GM21423 (cell line): ENCODE data around the gene CFH.
"Not testable (repeated sequence)": the region's sequence is repeated elsewhere in the genome, so short reads cannot be mapped to it uniquely, and the experiment has no call there.

Experiments
- ATAC-seq: cut with Tn5 transposase; IDR thresholded peaks from one replicate; pipeline ENCODE4 v1.9.1; 2021; ENCODE audit warnings: mild to moderate bottlenecking, moderate library complexity; ENCODE audit not compliant: unreplicated experiment

Gene CFH

DNA sequence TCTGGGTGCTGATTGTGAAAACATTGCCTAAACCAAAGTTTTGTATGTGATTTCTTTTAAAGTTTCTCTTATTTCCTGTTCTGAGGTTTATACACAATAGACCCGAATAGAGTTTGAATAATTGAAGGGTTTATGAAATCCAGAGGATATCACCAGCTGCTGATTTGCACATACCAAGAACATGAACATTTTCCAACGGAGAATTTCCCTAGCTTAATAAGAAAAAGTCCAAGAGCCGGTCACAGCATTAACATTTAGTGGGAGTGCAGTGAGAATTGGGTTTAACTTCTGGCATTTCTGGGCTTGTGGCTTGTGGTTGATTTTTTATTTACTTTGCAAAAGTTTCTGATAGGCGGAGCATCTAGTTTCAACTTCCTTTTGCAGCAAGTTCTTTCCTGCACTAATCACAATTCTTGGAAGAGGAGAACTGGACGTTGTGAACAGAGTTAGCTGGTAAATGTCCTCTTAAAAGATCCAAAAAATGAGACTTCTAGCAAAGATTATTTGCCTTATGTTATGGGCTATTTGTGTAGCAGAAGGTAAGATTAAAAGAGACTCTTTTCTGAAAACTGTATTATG, at the start of gene CFH:
Gene CFH (plus strand): TSS at position 407 of the 579 bp plus-strand sequence. CDS start 75 bp downstream, at position 482.
- ATAC-seq = no peak

DNA sequence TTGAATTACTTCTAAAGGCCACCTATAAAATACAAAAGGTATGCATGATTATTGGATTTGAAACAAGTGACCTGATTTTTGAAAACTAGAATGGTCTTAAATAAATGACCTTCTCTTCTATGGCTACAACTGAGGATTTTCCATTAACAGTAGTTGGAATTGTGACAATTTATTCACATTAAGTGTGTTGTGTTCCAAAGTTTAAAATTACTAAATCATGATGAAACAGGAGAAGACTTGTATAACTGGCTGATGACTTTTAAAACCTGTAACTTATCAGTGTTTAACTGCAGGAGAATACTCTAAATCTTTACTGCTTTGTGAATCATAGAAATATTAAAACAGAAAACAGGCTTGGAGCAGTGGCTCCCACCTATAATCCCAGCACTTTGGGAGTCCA, 48.2 kb upstream of the CFH start:
- ATAC-seq = no peak

DNA sequence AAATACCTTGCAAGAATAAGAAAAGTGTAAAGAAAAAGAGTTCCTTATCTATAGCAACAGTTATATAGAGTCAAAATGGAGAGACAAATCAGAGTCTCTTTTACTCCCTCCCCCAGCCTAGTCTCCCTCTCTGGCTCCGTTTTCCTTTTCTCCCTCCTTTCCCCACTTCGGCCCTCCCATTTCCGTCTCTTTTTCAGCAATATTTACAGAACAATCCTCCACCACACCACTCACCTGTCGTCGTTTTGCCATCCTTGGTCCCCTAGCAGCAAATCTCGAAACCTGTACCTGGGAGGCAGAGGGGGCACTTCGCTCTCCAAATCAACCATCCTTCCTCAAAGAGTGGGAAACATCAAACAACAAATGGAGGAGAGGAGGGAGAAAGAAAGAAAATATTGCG, 43.9 kb upstream of the CFH start:
- ATAC-seq = no peak

DNA sequence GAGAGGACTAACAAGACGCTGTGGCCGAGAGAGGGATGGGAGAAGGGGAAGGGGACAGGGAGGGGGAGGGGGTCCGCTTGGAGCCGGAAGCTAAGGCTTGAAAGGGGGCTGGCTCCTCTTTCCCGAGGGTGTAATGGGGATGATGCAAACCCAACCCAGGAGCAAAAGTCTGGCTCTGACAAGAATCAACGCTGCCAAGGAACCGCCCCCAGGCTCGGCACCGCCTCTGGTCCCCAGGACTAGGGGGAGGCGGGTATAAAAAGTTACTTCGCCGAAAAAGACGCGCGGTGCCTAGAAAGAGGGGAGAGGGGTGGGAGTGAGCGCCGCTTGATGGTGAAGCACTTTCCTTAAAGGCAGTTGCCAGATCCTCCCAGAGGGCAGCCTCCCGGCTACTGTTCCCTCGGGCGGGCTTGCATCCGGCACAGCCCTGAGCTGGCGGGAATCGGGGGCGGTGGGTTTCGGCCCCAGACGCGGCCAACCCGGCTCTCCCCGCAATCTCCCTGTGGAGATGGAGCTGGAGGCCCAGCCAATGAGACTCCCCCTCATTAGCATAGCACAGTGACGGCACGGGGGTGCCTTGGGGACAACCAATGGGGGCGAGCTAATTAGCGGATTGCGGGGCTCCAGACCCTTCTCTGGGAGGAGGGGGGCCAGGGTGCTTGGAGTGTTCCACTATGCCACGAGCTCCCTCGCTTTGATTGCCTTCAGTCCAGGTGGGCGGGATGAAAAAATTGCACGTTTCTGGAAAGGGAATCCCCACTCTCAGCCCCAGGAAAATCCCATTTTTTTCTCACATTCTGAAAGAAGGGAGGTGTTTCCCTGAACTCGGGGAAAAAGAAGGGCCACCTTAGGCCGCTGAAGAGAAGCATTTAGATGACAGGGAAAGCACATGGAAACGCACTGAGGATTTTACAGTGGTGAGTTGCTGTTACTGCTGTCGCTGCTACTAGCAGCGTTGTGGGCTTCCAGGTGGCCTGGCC, 43.2 kb upstream of the CFH start, which contains the start of gene KCNT2:
Gene KCNT2 (minus strand): TSS at position 51 of the 980 bp plus-strand sequence. CDS start 131 bp downstream, outside the sequence.
- ATAC-seq = peak; percentile 56

DNA sequence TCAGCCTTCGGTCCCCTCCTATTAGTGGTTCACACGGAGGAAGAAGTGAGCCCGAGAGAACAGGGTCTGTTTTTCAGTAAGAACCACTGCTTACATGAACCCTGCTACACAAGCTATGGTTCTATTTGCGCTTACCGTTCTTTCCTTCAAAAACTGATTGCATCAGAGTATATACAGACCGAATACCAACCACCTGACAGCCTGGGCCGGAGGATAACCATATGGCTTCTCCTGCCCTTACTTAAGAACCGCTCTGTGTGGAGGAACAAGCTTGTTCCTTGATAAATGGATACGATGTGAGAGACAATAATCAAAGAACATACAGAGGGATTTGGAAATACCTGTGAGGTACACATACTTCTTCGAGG, 42.5 kb upstream of the CFH start:
- ATAC-seq = no peak

DNA sequence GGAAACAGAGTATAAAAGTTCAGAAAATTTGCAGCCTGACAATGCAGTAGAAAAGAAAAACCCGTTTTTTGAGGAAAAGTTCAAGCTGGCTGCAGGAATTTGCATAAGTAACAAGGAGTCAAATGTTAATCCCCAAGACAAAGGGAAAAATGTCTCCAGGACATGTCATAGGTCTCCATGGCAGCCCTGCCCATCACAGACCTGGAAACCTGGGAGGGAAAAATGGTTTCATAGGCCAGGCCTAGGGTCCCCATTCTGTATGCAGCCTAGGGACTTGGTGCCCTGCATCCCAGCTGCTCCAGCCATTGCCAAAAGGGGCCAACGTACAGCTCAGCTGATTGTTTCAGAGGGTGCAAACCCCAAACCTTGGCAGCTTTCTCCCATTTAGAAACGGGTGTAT, 40.0 kb upstream of the CFH start:
- no peak for ATAC-seq

DNA sequence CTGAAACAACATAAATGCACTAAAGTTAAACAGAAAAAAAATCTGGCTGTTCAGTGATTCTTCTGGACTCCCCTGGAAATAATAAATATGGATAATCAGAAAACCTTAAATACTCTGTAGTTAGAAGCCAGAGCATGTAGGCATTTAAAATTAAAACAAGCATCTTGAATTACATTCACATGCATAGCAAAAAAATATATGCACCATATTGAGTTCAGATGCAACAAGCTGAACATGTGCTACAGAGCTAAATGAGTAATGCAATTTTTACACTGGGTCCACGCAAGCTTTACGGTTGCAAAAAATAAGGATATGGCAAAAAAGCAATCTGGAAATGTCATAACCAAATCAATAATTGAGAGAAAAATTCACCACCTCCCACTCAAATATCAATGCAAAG, 32.1 kb upstream of the CFH start:
- ATAC-seq = no peak

DNA sequence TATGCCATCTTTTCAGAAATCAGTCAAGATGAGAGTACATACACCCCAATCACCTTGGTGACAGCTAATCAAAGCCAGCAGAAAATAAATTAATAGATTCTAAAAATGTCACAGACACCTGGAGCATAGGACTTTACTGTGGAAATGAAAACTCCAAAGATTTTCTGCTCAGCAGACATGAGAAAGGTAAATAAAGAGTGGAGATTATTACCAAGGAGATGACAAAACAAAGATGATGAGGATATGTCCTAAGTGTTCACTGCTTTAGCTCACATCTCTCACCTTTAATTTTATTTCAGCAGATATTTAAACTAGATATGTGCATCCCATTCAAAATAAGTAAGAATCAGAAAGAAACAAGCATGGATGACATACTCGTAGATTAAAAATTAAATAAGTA, 28.8 kb upstream of the CFH start:
- no peak for ATAC-seq

DNA sequence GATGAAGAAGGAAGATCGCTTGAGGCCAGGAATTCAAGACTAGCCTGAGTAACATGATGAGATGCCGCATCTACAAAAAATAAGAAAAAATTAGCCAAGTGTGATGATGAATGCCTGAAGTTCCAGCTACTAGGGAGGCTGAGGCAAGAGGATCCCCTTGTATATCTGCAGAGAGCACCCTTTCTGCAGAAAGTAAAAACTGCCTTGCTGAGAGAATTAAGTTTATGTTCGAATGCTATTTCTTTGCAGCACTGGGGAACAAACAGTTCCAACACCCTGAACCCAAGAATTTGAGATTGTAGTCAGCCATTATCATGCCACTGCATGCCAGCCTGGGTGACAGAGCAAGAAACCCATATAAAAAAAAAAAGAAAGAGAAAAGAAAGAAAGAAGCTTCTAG, 23.0 kb upstream of the CFH start:
- no peak for ATAC-seq

DNA sequence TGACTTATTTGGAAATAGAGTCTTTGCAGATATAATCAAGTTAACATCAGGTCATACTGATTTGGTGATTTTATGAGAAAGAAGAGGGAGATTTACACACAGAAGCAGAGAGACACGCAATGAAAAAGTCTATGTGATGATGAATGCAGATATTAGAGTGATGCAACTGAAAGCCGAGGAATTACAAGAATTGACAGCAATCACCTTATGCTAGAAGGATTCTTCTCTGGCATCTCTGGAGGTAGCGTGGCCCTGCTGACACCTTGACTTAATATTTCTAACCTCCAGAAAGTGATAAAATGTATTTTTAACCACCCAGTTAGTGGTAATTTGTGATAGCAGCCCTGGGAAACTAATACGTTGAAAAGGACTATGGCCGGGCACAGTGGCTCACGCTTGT, 14.2 kb upstream of the CFH start:
- no peak for ATAC-seq

DNA sequence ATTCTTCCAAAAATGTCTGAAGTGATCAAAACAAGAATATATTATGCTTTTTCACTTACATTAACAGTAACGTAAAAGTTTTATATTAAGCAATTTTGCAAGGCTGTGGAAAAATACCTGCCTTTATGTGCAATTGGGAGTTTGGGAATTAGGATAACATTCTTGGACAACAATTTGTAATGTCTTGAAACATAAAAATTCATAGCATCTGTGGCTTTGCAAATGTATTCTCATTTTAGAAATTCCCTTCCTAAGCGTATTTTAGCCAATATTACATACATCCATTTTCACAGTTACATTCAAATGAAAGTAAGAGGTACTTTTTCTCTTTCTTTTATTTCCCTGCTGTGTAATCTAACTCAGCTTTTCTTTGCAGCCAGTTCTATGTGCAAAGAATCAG, 13.4 kb upstream of the CFH start:
- no peak for ATAC-seq

DNA sequence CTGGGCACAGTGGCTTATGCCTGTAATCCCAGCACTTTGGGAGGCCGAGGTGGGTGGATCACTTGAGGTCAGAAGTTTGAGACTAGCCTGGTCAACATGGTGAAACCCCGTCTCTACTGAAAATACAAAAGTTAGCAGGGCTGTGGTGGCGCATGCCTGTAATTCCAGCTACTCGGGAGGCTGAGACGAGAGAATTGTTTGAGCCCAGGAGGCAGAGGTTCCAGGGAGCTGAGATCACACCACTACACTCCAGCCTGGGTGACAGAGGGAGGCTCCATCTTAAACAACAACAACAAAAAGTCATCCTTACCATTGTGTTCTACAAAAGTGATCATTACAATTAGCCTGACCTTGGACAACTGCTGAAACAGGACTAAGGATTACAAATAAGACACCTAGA, 12.6 kb upstream of the CFH start:
- ATAC-seq = not testable (repeated sequence)

DNA sequence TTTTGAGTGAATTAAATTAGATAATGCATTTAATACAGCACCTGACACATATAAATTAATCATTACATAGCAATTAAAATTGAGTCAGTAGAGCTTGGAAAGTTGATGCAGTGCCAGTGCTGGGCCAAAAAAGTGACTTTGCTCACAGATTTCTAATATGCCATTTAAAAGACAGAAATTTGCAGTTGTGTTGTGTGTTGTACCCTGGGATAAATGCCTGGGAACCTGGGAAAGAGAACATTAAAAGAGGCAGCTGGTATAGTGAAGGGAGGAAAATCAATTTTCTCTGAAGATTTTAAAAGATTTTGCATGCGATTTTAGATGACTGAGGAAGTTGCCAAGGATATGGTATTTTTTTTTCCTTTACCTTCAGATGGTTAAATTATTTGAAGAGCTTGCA, 10.9 kb upstream of the CFH start:
- ATAC-seq = no peak

DNA sequence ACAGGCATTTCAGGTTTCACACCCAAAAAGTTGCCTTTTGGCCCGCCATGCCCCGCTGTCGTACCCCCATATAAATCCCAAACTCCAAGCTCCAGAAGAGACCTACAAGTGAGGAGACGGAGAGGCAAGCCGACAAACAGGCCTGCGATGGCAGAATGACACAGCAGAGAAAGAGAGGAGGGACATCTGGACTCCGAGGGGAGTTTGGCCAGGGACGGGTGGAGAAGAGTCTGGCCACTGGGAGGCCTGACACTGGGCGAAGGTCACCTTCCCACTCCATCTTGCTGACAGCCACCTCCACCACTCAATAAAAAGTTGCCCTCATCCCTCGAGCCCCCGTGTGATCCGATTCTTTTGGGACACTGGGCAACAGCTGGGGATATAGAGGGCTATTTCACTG, 1.9 kb upstream of the CFH start:
- no peak for ATAC-seq

DNA sequence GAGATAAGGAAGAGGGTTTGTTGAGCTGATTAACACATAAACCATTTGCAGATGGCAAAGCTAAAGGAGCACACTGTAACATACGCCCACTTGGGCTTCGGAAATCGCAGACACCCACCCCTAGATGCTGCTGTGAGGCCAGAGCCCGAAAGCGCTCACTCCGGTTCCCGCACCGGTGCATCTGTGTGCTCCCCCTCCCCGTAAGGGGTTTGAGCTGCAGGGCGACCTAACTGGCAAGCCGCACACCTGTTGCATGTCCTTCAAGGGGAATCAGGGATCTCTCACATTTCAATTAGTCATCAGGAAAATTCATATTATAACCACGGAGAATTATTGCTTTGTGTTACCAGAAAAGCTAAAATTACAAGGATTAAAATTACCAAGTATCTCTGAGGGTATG, 1.4 kb upstream of the CFH start:
- no peak for ATAC-seq

DNA sequence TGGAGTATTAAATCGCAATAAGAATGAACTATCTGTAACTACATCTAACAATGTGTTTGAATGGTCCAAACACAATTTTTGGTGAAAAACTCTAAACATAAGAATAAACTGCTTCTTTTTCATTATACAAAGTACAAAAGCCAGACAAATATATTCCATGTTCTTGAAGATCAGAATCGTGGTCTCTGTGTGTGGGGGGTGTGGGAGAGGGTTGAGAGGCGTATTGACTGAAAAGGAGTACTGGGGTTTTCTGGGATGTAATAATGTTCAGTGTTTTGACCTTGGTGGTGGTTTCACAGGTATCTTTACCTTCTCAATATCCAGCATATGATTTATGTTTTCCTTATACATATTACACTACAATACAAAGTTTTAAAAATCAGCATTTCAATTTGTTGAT, 764 bp upstream of the CFH start:
- no peak for ATAC-seq

DNA sequence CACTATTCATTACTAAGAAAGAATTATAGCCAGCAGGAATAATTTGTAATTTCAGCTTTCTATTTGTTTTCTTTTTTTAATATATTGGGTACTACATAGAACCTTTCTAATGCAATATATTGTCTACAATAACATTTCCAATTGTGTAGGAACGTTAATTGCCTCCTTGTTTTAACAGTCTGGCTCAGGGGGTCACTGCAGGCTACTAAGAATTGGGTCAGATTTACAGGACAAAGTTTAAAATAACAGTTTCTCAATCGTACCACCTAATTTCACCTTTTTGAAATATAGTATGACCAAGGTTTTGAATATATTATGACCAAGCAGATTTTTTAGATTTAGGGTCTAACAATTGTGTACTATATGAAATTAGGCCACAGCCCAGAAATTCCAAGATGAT, 2.4 kb downstream of the CFH start:
- no peak for ATAC-seq

DNA sequence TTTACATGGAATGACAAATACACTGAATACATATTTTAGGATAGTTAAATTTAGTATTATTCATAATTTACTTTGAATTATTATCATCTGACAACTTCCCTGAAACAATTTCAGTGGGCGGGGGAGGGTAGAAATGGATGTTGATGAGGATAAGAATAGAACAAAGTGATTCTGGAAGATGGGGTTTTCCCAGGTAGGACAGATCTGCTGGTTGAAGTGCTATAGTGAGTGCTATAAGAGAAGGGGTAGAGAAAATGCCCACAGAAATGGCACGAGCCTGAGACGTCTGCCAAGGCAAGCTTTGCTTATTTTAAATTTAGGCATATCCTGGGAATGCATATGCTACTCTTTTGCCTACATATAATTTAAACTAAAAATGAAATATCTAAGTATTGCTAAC, 3.2 kb downstream of the CFH start:
- ATAC-seq = no peak

DNA sequence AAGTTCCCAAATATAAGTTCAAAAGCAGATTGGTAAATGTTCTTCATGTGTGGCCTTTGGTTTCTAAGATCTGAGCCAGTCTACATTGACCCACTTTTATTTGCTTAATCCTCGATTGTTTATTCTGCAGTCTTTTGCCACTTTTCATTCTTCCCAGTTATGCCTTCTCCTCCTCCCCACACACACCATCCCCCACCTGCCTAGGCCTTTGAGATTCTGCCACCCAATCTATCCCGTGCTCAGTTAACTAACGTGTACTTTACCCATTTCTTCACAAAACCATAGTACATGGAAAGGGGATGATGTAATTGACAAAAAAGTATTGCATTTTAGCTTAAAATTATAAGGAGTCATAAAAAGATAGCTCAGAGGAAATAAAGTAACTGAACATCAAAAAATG, 3.7 kb downstream of the CFH start:
- ATAC-seq = no peak

DNA sequence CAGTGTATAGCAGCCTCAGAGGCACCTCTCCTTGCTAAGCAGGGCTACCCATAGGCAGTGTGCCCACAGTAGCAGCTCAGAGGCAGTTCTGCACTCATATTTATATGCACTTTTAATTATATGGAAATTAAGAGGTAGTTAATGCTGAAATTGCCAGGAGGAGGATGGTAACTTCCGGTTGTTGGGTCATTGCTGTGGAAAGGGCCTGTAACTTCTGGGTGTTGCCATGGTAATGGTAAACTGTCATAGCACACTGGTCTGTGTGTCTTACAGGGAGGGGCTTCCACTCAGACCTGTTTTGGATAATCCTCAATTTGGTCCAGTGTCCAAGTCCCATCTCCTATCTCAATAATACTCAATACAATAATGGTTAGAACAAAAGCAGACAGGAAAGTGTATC, 7.6 kb downstream of the CFH start:
- ATAC-seq = no peak

DNA sequence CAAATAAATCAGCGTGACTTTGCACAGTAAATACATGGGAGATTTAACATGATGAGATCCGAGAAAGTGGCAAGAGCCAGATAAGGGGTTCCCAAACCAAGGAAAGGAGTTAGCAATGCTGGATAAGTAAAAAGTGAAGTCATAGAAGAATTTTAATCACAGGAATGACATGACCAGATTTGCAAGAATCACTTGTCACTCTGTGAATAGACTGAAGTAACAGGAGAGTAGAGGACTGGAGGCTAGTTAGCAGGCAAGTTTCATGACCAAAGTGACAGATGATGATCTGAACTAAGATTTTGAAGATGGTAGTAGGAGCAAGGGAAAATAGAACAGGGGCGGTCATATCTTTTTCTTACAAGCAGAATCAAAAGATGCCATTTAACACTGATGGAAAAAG, 8.4 kb downstream of the CFH start:
- no peak for ATAC-seq

DNA sequence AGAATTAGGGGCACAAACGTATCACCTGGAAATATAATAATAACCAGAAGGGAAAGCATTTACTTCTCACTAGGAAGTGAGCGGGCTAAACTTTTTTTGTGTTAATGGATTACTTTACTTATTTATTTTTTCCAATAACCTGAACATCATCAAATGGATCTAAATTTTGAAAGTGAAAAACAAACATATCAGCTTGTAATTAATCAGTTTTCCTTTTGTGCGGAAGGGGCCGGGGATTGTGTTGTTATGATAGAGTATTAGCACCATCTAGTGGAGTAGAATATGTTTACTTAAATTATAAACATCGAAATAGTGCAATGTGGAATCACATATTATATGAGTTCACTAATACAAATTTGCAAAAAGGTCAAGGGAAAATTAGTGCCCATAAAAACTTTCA, 9.0 kb downstream of the CFH start:
- ATAC-seq = peak; percentile 80
